ENCODE data around the gene CSF2RB.

The CSF2RB gene

DNA sequence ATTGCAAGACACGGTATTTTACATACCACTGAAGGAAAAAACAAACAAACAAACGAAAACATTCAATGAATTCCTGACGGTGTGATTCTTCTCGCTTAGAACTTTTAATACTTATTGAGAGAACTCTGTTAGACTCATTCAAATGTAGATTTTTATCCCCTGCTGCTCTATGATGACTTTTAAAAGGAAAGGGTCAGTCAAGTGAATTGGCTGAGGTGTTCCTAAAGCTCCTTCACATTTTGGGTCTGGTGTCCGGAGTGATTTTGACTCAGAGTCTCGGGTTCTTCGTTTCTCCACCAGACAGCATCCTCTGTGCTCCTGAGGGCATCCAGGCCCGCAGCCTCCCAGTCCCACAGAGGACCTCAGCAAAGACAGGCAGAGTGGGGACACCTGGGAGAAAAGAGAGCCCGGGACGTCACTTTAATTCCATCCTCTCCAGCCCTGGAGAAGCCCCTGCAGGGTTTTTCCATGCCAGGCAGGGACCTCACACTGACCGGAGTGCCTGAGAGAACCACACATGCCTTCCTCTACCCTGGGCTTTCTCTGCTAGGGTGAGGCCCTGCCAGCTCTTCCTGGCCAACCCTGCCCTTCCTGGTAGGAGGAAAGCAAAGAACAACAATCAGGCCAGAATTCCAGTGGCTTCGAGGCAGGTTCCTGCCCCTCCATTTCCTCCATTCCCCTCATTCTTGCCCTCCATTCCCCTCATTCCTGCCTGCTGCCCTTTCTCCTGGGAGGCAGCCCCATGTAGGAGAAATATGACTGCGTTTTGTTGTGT lies 1.4 kb upstream of the CSF2RB start:
- TF ChIP-seq, protein P1, sequence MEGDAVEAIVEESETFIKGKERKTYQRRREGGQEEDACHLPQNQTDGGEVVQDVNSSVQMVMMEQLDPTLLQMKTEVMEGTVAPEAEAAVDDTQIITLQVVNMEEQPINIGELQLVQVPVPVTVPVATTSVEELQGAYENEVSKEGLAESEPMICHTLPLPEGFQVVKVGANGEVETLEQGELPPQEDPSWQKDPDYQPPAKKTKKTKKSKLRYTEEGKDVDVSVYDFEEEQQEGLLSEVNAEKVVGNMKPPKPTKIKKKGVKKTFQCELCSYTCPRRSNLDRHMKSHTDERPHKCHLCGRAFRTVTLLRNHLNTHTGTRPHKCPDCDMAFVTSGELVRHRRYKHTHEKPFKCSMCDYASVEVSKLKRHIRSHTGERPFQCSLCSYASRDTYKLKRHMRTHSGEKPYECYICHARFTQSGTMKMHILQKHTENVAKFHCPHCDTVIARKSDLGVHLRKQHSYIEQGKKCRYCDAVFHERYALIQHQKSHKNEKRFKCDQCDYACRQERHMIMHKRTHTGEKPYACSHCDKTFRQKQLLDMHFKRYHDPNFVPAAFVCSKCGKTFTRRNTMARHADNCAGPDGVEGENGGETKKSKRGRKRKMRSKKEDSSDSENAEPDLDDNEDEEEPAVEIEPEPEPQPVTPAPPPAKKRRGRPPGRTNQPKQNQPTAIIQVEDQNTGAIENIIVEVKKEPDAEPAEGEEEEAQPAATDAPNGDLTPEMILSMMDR (IDR thresholded peaks at IDR 0.05; ENCODE audit: control extremely low read depth, extremely low read depth, low read depth, missing control alignments) = no peak
- POLR2A ChIA-PET = no interaction called here
- DNase-seq (ENCODE audit: extremely low spot score) = no peak
- CTCF ChIA-PET = interaction anchor here (0.8 to 1.3 kb wide), 4 partner anchors 10 to 56 kb away, joined by 3 to 4 read pairs (median 3); no protein-coding TSS in a partner anchor

DNA sequence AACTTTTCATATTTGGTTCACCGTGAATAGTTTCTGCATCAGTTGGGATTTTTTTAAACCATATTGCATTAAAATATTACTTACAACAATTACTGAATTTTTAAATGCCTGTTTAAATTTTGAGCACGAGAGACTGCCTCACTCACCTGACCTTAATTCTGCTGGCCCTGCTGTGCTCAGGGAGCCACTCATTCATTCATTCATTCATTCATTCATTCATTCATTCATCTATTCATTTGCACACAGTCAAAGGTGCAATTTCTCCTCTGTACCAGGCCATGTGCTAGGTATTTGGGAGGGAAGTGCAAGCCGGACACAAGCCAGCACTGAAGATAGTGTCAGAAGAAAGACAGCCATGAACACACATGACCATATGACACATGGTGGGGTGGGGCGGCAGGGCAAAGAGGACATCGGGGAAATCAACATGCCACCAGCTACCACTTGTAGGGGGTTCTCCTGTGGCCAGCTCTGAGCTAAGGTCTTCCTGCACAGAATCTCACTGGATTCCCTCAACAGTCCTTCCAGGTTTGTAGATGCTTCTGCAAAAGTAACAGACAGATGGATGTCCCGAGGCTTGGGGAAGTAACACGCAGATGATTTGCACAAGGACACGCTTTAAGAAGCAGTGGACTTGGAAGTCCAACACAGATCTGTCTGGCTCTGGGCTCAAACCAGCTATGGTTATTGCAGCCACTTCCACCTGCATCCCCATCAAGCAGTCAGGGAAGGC lies 568 bp upstream of the CSF2RB start:
- TF ChIP-seq, protein P1 (IDR thresholded peaks at IDR 0.05; ENCODE audit: control extremely low read depth, extremely low read depth, low read depth, missing control alignments) = no peak
- ChIA-PET POLR2A (no interaction called here), CTCF (interaction anchor here (1.4 to 3.3 kb wide), 4 partner anchors 34 to 209 kb away, joined by 3 to 42 read pairs (median 5); no protein-coding TSS in a partner anchor)
- DNase-seq (ENCODE audit: extremely low spot score) = no peak

DNA sequence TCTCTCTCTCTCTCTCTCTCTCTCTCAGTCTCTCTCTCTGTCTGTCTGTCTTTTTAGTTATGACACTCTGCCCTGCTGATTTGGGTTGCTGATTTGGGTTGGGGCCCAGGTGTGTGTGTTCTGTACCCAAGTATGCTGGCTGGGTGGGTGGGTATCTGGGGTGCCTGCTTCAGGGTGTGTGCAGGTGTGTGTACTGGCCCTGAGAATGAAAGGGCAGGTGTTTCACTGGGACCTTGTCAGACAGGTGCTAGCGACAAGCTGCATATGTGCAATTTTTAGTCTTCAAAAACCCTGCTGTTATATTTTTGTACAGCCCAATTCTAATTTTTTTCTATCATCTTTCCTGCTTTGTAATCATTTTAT lies 943 bp downstream of the CSF2RB start:
- ChIA-PET POLR2A (no interaction called here), CTCF (interaction anchor here (0.7 to 3.3 kb wide), 7 partner anchors 12 to 59 kb away, joined by 3 to 42 read pairs (median 4); no protein-coding TSS in a partner anchor)
- no peak for DNase-seq (ENCODE audit: extremely low spot score)
- TF ChIP-seq, protein P1 (IDR thresholded peaks at IDR 0.05; ENCODE audit: control extremely low read depth, extremely low read depth, low read depth, missing control alignments) = no peak

DNA sequence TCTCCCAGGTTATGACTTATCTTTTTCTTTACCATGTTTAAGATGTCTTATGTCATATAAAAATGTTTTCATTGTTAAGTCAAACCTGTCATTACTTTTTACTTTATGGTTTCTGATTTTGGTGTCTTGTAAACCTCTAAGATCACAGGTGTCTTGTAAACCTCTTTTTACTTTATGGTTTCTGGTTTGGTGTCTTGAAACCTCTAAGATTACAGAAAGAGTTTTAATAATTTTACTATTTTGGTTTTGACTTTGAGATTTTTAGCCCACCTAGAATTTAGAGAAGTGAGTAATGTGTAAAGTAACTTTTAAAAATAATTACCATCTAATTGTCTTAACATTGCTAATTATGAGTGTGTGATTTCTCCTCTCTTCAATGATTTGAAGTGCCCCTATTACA lies 2.6 kb downstream of the CSF2RB start:
- ChIA-PET POLR2A (no interaction called here), CTCF (no interaction called here)
- TF ChIP-seq, protein P1 (IDR thresholded peaks at IDR 0.05; ENCODE audit: control extremely low read depth, extremely low read depth, low read depth, missing control alignments) = no peak
- DNase-seq (ENCODE audit: extremely low spot score) = no peak

DNA sequence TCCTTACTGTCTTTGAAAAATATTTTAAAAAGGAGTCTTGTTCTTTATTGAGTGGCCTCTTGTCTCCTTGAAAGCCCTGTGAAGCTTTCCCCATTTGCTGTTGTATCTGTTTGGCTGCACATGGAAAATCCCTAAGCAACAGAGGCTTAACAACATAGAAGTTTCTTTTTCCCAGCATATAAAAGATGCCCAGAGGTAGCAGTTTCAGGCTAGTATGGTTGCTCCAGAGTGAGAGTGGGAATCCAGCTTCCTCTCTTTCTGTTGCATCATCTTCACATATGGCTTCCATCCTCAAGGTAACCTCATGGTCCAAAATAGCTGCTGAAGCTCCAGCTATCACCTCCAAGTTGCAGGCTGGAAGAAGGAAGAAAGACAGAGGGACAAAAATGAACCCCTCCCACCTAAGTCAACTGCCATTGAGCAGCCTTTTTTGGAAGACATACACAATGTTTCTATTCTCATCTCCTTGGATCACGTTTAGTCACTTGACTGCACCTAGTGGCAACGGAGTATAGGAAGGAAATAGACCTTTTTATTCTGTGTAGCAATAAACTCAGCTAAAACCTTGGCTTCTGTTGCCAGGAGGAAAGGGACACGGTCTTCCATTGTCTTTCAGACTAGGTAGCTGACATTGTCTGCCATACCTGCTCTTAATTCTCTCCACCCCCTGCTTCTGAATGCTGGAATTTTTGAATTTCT lies 5.3 kb downstream of the CSF2RB start:
- CTCF ChIA-PET = interaction anchor here (0.9 to 2.0 kb wide), 3 partner anchors 12 to 63 kb away, joined by 3 to 4 read pairs (median 3); no protein-coding TSS in a partner anchor
- POLR2A ChIA-PET = no interaction called here
- TF ChIP-seq, protein P1 (IDR thresholded peaks at IDR 0.05; ENCODE audit: control extremely low read depth, extremely low read depth, low read depth, missing control alignments) = no peak

More for the DNA sequence above, 5.3 kb downstream of the CSF2RB start:
- no peak for DNase-seq (ENCODE audit: extremely low spot score)

Data from GM10248 (cell line).